Peyer's patch (tissue), 4 donors: ENCODE data around the gene SLC35E2B. TPM values are rescaled to one million over a fixed set of nuclear protein-coding genes. Genes with fewer than 3 reads are reported as not detected.

Experiments
- DNase-seq, 3 donors: peaks; one replicate each; pipeline ENCODE4 v3.0.0-alpha.2; 2017 to 2019
- H3K27ac ChIP-seq, 4 donors: fragments of 200-600 bp; sonication (generic); one replicate each; pipeline ENCODE4 v1.5.1; 2016 to 2019
- H3K27me3 ChIP-seq, 2 donors: fragments of 200-600 bp; sonication (generic); one replicate each; pipeline ENCODE4 v1.5.1; 2019
- H3K36me3 ChIP-seq, 3 donors: fragments of 200-600 bp; sonication (generic); one replicate each; pipeline ENCODE4 v1.5.1; 2016 to 2019
- H3K4me1 ChIP-seq, 4 donors: fragments of 200-600 bp; sonication (generic); one replicate each; pipeline ENCODE4 v1.5.1; 2016 to 2019
- H3K4me3 ChIP-seq, 4 donors: fragments of 200-600 bp; sonication (generic); 1 replicate in 3 of 4; 2 replicates in 1 of 4; pipeline ENCODE4 v1.5.1; 2016 to 2019; ENCODE audit warnings: mild to moderate bottlenecking in 1 of 4
- H3K9me3 ChIP-seq, 4 donors: fragments of 200-600 bp; sonication (generic); one replicate each; pipeline ENCODE4 v1.5.1; 2016 to 2019; ENCODE audit warnings: mild to moderate bottlenecking in 1 of 4
- POLR2A ChIP-seq, 2 donors: fragments of 450-650 bp; IDR thresholded peaks; one replicate each; pipeline ENCODE4 v1.5.1; 2017; ENCODE audit warnings: antibody characterized with exemption in 2 of 2, mild to moderate bottlenecking in 2 of 2, moderate library complexity in 2 of 2
- total RNA-seq, 4 donors: library from RNA; depleted of rRNA; stranded (reverse); fragments of >200 nt; gene quantifications; one replicate each; pipeline ENCODE4 v1.1.0, GENCODE V29; 2016
- TF ChIP-seq, protein P1 (sequence below), 6 experiments: fragments of 450-650 bp in 4 of 6; fragments of 200-600 bp in 2 of 6; sonication (generic) in 1 of 6; IDR thresholded peaks; one replicate each; pipeline ENCODE4 v1.5.1; 2017 to 2019; ENCODE audit warnings: antibody characterized with exemption in 6 of 6, mild to moderate bottlenecking in 3 of 6, moderate library complexity in 1 of 6

SLC35E2B gene
- total RNA-seq, 4 donors from 2014 or later = 76.9 to 132 (median 103) TPM

DNA sequence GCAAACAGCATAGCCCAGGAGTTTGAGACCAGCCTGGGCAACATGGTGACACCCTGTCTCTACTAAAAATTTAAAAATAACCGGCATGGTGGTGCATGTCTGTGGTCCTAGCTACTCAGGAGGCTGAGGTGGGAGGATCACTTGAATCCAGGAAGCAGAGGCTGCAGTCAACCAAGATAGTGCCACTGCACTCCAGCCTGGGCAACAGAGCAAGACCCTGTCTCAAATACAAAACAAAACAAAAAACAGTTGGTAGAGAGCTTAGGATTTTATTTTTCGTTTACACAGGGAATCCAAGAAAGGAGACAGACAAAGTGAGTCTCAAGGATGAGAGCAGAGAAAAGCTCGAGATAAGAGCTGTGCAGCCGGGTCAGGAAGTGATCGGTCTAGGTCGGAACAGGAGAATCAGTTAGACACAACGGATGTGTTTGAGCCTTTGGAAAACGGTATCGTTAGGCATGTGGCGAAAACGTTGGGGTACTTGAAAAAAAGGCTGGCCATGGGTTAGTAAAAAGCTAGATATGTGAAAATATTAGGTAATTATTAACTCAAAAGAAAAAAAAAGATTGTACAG lies 79.0 kb downstream of the SLC35E2B start:
- H3K4me3 ChIP-seq = peak overlapping the region in 2 of 4 donors; percentile 91 to 100
- DNase-seq = no peak
- H3K9me3 ChIP-seq = no peaks in the 10 kb centered on the region
- peaks cover 0 to 13% (median 0%) of the 10 kb centered on the region in 3 donors for H3K36me3 ChIP-seq
- H3K27ac ChIP-seq = peak overlapping the region in 1 of 4 donors; percentile 100
- H3K27me3 ChIP-seq = no peaks in the 10 kb centered on the region
- peaks cover 0 to 29% (median 14%) of the 10 kb centered on the region in 4 donors for H3K4me1 ChIP-seq
- TF ChIP-seq, protein P1, sequence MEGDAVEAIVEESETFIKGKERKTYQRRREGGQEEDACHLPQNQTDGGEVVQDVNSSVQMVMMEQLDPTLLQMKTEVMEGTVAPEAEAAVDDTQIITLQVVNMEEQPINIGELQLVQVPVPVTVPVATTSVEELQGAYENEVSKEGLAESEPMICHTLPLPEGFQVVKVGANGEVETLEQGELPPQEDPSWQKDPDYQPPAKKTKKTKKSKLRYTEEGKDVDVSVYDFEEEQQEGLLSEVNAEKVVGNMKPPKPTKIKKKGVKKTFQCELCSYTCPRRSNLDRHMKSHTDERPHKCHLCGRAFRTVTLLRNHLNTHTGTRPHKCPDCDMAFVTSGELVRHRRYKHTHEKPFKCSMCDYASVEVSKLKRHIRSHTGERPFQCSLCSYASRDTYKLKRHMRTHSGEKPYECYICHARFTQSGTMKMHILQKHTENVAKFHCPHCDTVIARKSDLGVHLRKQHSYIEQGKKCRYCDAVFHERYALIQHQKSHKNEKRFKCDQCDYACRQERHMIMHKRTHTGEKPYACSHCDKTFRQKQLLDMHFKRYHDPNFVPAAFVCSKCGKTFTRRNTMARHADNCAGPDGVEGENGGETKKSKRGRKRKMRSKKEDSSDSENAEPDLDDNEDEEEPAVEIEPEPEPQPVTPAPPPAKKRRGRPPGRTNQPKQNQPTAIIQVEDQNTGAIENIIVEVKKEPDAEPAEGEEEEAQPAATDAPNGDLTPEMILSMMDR (IDR thresholded peaks at IDR 0.05) = no peak
- no peak for TF ChIP-seq POLR2A (IDR thresholded peaks at IDR 0.05)

DNA sequence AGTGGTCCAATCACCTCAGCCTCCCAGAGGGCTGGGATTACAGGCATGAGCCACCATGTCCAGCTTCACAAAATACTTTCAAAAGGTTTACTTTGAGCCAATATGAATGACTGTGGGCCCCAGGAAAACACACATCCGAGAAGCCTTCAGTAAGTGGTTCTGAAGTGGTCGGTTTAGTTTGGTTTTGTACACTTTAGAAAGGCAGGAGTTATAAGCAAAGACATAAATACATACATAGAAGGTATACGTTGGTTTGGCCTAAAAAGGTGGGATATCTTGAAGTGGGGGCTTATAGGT lies 80.5 kb downstream of the SLC35E2B start:
- DNase-seq = no peak
- Histone ChIP-seq H3K9me3 (no peaks in the 10 kb centered on the region), H3K27me3 (no peaks in the 10 kb centered on the region), H3K4me3 (no peak overlapping the region), H3K27ac (no peak overlapping the region), H3K36me3 (no peaks in the 10 kb centered on the region), H3K4me1 (peaks cover 0 to 24% (median 13%) of the 10 kb centered on the region in 4 donors)
- TF ChIP-seq POLR2A (IDR thresholded peaks at IDR 0.05) = no peak
- TF ChIP-seq, protein P1 (IDR thresholded peaks at IDR 0.05) = no peak

DNA sequence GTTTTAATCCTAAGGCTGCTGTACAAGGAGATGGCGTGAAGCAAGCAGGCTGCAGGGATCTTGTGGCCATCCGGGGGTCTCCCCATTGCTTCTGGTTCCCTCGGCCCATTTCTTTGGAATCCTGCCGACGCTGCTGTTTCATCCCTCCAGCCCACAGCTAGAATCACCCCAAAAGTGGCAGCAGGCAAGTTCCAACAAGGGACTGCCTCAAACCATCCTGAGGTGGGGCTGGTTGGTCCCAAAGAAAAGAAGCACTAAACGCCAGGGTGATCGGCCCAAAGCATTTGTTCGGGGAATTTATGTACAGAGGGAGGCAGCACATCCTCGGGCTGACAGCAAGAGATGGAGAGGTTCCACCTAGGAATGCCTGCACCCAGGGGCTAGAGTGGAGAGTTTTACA lies 81.8 kb downstream of the SLC35E2B start:
- peak overlapping the region in 1 of 4 donors; percentile 5 for H3K27ac ChIP-seq
- H3K27me3 ChIP-seq = no peaks in the 10 kb centered on the region
- H3K9me3 ChIP-seq = no peaks in the 10 kb centered on the region
- TF ChIP-seq POLR2A (IDR thresholded peaks at IDR 0.05) = no peak
- TF ChIP-seq, protein P1 (IDR thresholded peaks at IDR 0.05) = no peak
- no peaks in the 10 kb centered on the region for H3K36me3 ChIP-seq
- DNase-seq = no peak
- H3K4me1 ChIP-seq = peaks cover 0 to 15% (median 5%) of the 10 kb centered on the region in 4 donors
- H3K4me3 ChIP-seq = no peak overlapping the region

DNA sequence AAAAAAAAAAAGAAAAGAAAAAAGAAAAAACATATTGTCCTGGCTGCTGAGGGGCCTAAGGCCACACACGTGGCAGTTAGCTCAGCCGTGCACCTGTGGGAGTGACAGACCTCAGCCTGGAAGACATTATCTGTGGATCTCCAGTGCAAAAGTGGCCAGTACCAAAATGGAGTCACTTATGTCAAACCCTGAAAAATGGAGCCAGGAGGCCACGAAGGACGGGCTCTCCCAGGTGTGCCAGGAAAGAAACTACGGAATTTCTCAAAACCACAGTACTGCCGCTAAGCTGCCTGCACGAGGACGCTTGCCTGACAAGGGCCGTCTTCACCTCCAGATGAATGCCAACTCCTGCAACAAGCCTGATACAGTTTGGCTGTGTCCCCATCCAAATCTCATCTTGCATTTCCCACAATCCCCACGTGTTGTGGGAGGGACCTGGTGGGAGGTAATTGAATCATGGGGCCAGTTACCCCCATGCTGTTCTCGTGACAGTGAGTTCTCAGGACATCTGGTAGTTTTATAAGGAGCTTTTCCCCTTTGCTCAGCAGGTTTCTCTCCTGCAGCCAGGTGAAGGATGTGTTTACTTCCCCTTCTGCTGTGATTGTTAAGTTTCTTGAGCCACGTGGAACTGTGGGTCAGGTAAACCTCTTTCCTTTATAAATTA lies 82.6 kb downstream of the SLC35E2B start:
- Histone ChIP-seq H3K4me1 (peaks cover 0 to 15% (median 5%) of the 10 kb centered on the region in 4 donors), H3K4me3 (no peak overlapping the region), H3K9me3 (no peaks in the 10 kb centered on the region), H3K36me3 (no peaks in the 10 kb centered on the region), H3K27ac (no peak overlapping the region), H3K27me3 (no peaks in the 10 kb centered on the region)
- no peak for DNase-seq
- TF ChIP-seq POLR2A (IDR thresholded peaks at IDR 0.05) = no peak
- TF ChIP-seq, protein P1 (IDR thresholded peaks at IDR 0.05) = no peak

Other genes with a start within 250 kb of the SLC35E2B start
- under 1 TPM in 1 of 4 donors, not detected in 3; 0.27 TPM for gene ATAD3C, start 243.1 kb downstream of the SLC35E2B start, total RNA-seq
- gene ATAD3B, start 221.0 kb downstream of the SLC35E2B start, total RNA-seq = 100 to 1,000 TPM in 1 of 4 donors, 10 to 100 TPM in 3; 26.9 to 130 (median 35.0) TPM
- gene ATAD3A, start 180.6 kb downstream of the SLC35E2B start, total RNA-seq = 10 to 100 TPM; 14.9 to 72.6 (median 24.4) TPM
- gene TMEM240, start 152.2 kb downstream of the SLC35E2B start, total RNA-seq = 1 to 10 TPM in 1 of 4 donors, not detected in 3; 3.6 TPM
- gene SSU72, start 117.9 kb downstream of the SLC35E2B start, total RNA-seq = 100 to 1,000 TPM; 146 to 182 (median 163) TPM
- gene FNDC10, start 92.7 kb downstream of the SLC35E2B start, total RNA-seq = 1 to 10 TPM; 4.1 to 6.9 (median 5.7) TPM
- 100 to 1,000 TPM in 3 of 4 donors, 10 to 100 TPM in 1; 68.3 to 162 (median 113) TPM for gene MIB2, start 77.3 kb downstream of the SLC35E2B start, total RNA-seq
- gene MMP23B, start 60.6 kb downstream of the SLC35E2B start, total RNA-seq = 1 to 10 TPM; 1.8 to 5.9 (median 4.1) TPM
- 100 to 1,000 TPM in 1 of 4 donors, 10 to 100 TPM in 3; 25.7 to 124 (median 40.9) TPM for gene CDK11B, start 33.8 kb downstream of the SLC35E2B start, total RNA-seq
- 100 to 1,000 TPM; 129 to 269 (median 199) TPM for gene CDK11A, start 31.6 kb upstream of the SLC35E2B start, total RNA-seq
- 100 to 1,000 TPM; 115 to 210 (median 162) TPM for gene NADK, start 85.7 kb upstream of the SLC35E2B start, total RNA-seq
- 100 to 1,000 TPM; 112 to 266 (median 236) TPM for gene GNB1, start 198.3 kb upstream of the SLC35E2B start, total RNA-seq
- gene CALML6, start 222.5 kb upstream of the SLC35E2B start, total RNA-seq = not detected
- 10 to 100 TPM in 1 of 4 donors, 1 to 10 TPM in 3; 2.2 to 11.6 (median 6.4) TPM for gene TMEM52, start 226.5 kb upstream of the SLC35E2B start, total RNA-seq